ENCODE data around the gene WHAMM.

WHAMM gene

DNA sequence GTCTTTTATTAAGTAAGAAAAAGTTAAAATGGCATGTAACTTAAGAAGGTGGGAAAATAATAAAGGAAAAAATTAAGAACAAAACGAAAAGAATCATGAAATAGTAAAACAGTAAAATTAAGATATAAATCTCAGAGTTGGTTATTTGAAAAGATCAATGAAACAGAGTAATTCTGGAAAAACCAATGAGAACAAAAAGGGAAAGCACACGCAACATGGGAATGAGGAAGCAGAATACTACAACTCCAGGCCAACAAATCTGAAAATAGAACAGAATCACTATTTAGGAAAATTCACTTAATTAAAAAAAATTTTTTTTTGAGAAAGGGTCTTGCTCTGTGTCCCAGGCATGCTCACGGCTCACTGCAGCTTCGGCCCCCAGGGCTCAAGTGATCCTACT lies 30.7 kb downstream of the WHAMM start:
- Histone ChIP-seq H4K20me1 (ENCODE audit: insufficient read depth, low read length) (no peaks in the 10 kb centered on the region), H3K79me2 (ENCODE audit: insufficient read depth, low read length) (no peaks in the 10 kb centered on the region), H3K9me3 (ENCODE audit: insufficient read depth, low read length, severe bottlenecking) (no peaks in the 10 kb centered on the region), H3K4me2 (ENCODE audit: insufficient read depth, low read length) (no peak overlapping the region), H3K4me1 (ENCODE audit: insufficient read depth, low read length) (no peaks in the 10 kb centered on the region), H3K27ac (ENCODE audit: low read length) (no peak overlapping the region), H3K36me3 (ENCODE audit: insufficient read depth, low read length) (peaks cover 20% of the 10 kb centered on the region), H3K4me3 (ENCODE audit: low read depth in 1 of 2, low read length in 2 of 2) (no peak overlapping the region), H3K9ac (ENCODE audit: low read depth, low read length) (no peak overlapping the region), H2AFZ (ENCODE audit: low read depth, low read length) (no peak overlapping the region), H3K27me3 (ENCODE audit: insufficient read depth, low read length, poor library complexity) (no peaks in the 10 kb centered on the region)
- DNase-seq = no peak
- TF ChIP-seq EZH2 (IDR thresholded peaks at IDR 0.05; ENCODE audit: borderline replicate concordance, low read depth, low read length, severe bottlenecking) = no peak
- TF ChIP-seq, protein P1, sequence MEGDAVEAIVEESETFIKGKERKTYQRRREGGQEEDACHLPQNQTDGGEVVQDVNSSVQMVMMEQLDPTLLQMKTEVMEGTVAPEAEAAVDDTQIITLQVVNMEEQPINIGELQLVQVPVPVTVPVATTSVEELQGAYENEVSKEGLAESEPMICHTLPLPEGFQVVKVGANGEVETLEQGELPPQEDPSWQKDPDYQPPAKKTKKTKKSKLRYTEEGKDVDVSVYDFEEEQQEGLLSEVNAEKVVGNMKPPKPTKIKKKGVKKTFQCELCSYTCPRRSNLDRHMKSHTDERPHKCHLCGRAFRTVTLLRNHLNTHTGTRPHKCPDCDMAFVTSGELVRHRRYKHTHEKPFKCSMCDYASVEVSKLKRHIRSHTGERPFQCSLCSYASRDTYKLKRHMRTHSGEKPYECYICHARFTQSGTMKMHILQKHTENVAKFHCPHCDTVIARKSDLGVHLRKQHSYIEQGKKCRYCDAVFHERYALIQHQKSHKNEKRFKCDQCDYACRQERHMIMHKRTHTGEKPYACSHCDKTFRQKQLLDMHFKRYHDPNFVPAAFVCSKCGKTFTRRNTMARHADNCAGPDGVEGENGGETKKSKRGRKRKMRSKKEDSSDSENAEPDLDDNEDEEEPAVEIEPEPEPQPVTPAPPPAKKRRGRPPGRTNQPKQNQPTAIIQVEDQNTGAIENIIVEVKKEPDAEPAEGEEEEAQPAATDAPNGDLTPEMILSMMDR (IDR thresholded peaks at IDR 0.05; ENCODE audit: borderline replicate concordance, extremely low read depth, low read length, poor library complexity, severe bottlenecking) = no peak
- ATAC-seq (ENCODE audit: insufficient read depth, low read depth) = no peak

DNA sequence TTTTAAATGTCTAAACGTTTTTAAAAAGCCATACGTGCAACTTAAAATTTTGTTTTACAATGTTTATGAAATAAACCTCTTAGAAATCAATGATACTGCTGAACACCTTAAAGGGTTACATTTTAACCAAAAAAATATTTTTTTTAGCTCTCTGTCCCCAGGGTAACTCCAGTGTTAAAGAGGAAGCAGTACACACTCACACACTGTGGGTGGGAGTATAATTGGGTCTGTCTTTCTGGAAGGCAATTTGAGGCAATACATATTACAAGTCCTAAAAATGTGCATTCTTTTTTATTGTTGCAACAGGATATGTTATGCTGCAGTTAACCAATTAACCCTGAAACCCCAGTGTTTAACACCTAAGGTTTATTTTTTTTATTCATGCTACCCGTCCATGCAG lies 34.1 kb downstream of the WHAMM start:
- no peak overlapping the region for H3K4me2 ChIP-seq (ENCODE audit: insufficient read depth, low read length)
- no peaks in the 10 kb centered on the region for H3K9me3 ChIP-seq (ENCODE audit: insufficient read depth, low read length, severe bottlenecking)
- no peaks in the 10 kb centered on the region for H4K20me1 ChIP-seq (ENCODE audit: insufficient read depth, low read length)
- DNase-seq = no peak
- H3K27me3 ChIP-seq (ENCODE audit: insufficient read depth, low read length, poor library complexity) = no peaks in the 10 kb centered on the region
- H3K9ac ChIP-seq (ENCODE audit: low read depth, low read length) = no peak overlapping the region
- H3K4me1 ChIP-seq (ENCODE audit: insufficient read depth, low read length) = no peaks in the 10 kb centered on the region
- H3K27ac ChIP-seq (ENCODE audit: low read length) = no peak overlapping the region
- H3K79me2 ChIP-seq (ENCODE audit: insufficient read depth, low read length) = no peaks in the 10 kb centered on the region
- no peak for TF ChIP-seq EZH2 (IDR thresholded peaks at IDR 0.05; ENCODE audit: borderline replicate concordance, low read depth, low read length, severe bottlenecking)
- TF ChIP-seq, protein P1 (IDR thresholded peaks at IDR 0.05; ENCODE audit: borderline replicate concordance, extremely low read depth, low read length, poor library complexity, severe bottlenecking) = no peak
- no peak overlapping the region for H2AFZ ChIP-seq (ENCODE audit: low read depth, low read length)
- no peak for ATAC-seq (ENCODE audit: insufficient read depth, low read depth)
- H3K4me3 ChIP-seq (ENCODE audit: low read depth in 1 of 2, low read length in 2 of 2) = no peak overlapping the region
- no peaks in the 10 kb centered on the region for H3K36me3 ChIP-seq (ENCODE audit: insufficient read depth, low read length)

GRCh38 chr15:82845686-82846085 lies 36.3 kb downstream of the WHAMM start:
- Histone ChIP-seq H3K4me2 (ENCODE audit: insufficient read depth, low read length) (no peak overlapping the region), H4K20me1 (ENCODE audit: insufficient read depth, low read length) (no peaks in the 10 kb centered on the region), H3K4me3 (ENCODE audit: low read depth in 1 of 2, low read length in 2 of 2) (no peak overlapping the region), H3K9ac (ENCODE audit: low read depth, low read length) (no peak overlapping the region), H3K4me1 (ENCODE audit: insufficient read depth, low read length) (no peaks in the 10 kb centered on the region), H3K9me3 (ENCODE audit: insufficient read depth, low read length, severe bottlenecking) (no peaks in the 10 kb centered on the region), H3K79me2 (ENCODE audit: insufficient read depth, low read length) (no peaks in the 10 kb centered on the region), H3K36me3 (ENCODE audit: insufficient read depth, low read length) (no peaks in the 10 kb centered on the region), H3K27ac (ENCODE audit: low read length) (no peak overlapping the region), H2AFZ (ENCODE audit: low read depth, low read length) (no peak overlapping the region), H3K27me3 (ENCODE audit: insufficient read depth, low read length, poor library complexity) (no peaks in the 10 kb centered on the region)
- ATAC-seq (ENCODE audit: insufficient read depth, low read depth) (no peak), DNase-seq (no peak)
- TF ChIP-seq, protein P1 (IDR thresholded peaks at IDR 0.05; ENCODE audit: borderline replicate concordance, extremely low read depth, low read length, poor library complexity, severe bottlenecking) = no peak
- TF ChIP-seq EZH2 (IDR thresholded peaks at IDR 0.05; ENCODE audit: borderline replicate concordance, low read depth, low read length, severe bottlenecking) = no peak

- Histone ChIP-seq H3K9ac (ENCODE audit: low read depth, low read length) (no peak overlapping the region), H3K36me3 (ENCODE audit: insufficient read depth, low read length) (no peaks in the 10 kb centered on the region), H3K9me3 (ENCODE audit: insufficient read depth, low read length, severe bottlenecking) (no peaks in the 10 kb centered on the region), H3K27ac (ENCODE audit: low read length) (no peak overlapping the region), H3K27me3 (ENCODE audit: insufficient read depth, low read length, poor library complexity) (no peaks in the 10 kb centered on the region), H4K20me1 (ENCODE audit: insufficient read depth, low read length) (no peaks in the 10 kb centered on the region), H3K79me2 (ENCODE audit: insufficient read depth, low read length) (no peaks in the 10 kb centered on the region), H3K4me3 (ENCODE audit: low read depth in 1 of 2, low read length in 2 of 2) (no peak overlapping the region), H3K4me1 (ENCODE audit: insufficient read depth, low read length) (no peaks in the 10 kb centered on the region), H2AFZ (ENCODE audit: low read depth, low read length) (no peak overlapping the region), H3K4me2 (ENCODE audit: insufficient read depth, low read length) (no peak overlapping the region)
- ATAC-seq (ENCODE audit: insufficient read depth, low read depth) (no peak), DNase-seq (no peak)
- no peak for TF ChIP-seq EZH2 (IDR thresholded peaks at IDR 0.05; ENCODE audit: borderline replicate concordance, low read depth, low read length, severe bottlenecking)
- TF ChIP-seq, protein P1 (IDR thresholded peaks at IDR 0.05; ENCODE audit: borderline replicate concordance, extremely low read depth, low read length, poor library complexity, severe bottlenecking) = no peak
Measured at GRCh38 chr15:82846621-82847020, 37.2 kb downstream of the WHAMM start.
